Activated gamma-delta T cell (primary cell): Measurements from ENCODE around the gene BRIX1.

Experiments
- DNase-seq: peaks from one replicate; lab custom pipeline; 2025; lab: John Stamatoyannopoulos, UW
- total RNA-seq, 2 donors: gene quantifications; one replicate each; lab custom pipeline; 2026; lab: John Stamatoyannopoulos, UW

BRIX1 gene, protein sequence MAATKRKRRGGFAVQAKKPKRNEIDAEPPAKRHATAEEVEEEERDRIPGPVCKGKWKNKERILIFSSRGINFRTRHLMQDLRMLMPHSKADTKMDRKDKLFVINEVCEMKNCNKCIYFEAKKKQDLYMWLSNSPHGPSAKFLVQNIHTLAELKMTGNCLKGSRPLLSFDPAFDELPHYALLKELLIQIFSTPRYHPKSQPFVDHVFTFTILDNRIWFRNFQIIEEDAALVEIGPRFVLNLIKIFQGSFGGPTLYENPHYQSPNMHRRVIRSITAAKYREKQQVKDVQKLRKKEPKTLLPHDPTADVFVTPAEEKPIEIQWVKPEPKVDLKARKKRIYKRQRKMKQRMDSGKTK
- total RNA-seq: 48.8 to 60.2 reads per million in 2 donors

DNA sequence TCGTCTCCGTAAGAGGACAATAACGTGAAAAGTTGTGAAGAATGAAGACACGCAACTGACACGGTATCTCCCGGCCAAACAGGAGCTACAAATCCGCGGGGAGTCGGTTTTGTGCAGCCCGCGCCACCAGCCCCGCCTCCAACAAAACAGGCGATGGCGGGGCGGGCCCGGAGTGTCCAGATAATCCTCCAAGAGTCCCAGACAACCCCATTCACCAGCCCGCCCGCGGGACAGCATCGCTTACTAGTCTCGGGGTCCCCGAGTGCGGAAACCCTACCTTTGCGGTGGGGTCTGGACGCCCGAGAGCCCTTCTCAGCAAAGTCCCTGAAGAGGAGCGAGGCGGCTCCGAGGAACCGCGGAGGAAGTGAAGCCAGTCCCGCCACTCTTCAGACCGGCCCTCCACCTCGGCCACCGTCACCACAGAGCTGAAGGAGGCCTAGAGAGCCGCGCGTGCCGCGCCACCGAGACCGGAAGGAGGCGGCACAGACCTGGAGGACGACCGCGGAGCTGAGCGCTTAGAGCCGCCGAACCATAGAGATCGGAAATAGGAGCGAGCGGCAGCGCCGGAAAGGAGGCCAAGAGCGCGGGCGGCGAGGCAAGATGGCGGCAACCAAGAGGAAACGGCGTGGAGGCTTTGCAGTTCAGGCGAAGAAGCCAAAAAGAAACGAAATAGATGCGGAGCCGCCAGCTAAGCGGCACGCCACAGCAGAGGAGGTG, at the start of gene BRIX1, which contains the start of gene RAD1:
BRIX1 (plus strand) TSS at position 573 of the 717 bp plus-strand sequence; CDS start at position 601, 28 bp downstream.
RAD1 (minus strand) TSS at position 366 of the 717 bp plus-strand sequence. CDS start 612 bp downstream, outside the sequence.
- peak; percentile 89 for DNase-seq

DNA sequence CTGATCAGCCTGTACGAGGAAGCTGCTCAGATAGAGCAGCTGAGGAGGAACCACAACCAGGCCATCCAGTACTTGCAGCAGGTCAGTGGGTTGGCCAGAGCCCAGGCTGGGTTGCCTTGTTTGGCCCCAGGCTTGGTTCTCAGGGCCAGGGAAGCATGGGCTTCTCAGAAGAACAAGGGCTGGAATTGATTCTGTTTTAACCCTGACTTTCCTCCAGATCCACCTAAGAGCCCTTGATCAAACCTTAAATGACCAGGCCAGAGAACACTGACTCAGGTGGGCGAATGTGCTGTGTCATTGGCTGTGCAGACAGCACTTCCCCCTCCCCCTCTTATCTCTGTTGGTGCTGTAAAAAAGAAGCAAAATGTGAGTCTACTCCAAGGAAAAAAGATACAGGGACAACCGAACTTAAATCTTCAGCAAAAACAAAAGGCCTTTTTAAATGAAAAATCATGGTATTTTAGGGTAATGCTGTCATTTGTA, 48.5 kb upstream of the BRIX1 start:
- no peak for DNase-seq

DNA sequence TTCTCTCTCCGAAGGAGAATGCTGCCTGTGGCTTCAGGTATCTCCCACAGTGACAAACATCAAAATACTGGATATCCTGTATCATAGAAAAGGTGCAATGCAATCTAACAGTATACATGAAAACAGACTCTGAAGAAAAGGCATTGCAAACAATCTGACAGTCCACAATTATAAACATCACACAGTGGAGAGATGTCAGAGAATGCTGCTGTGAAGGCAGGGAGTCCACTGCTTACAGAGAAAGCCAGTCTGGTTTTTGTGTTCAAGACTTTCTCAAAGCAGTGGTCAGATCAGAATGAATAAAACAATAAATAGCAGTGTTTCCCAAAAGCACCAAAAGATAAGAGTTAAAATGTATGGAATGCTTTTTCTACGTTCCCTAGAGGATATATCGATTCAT, 47.9 kb upstream of the BRIX1 start:
- no peak for DNase-seq

DNA sequence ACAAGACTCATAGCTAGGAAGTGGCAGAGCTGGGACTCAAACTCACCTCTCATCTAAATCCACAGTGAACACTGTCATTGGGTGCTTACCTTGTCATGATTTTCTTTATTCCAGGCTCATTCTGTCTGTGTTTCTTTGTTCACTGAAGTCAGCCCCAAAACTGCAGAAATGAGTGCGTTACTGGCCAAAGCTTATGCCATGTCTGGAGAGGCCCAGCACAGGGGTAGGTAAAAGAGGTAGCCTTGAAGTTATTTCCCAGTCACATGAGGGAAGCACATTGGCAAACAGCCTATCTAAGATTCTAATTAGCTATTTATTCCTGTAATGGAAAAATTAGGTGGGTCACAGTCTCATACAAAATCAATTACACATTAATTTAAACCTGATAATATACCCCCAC, 46.7 kb upstream of the BRIX1 start:
- DNase-seq: no peak

DNA sequence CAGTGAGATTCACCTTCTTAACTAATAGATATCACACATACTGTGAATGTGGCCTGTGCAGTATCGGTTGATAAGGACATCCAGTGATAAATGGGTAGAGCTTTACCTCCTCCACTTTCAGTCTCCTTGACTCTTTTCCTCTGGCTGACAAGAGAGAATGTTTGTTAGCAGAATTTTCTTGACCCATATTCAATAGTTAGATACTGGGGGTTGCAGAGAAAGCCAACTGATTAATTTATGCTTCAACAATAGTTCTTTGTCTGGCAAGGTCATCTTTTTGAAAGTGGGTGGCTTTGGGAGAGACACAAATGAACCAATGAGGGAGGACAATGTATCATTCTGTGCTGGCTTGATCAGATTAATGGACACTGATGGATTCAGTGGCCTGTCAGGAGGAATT, 46.3 kb upstream of the BRIX1 start:
- DNase-seq: no peak

DNA sequence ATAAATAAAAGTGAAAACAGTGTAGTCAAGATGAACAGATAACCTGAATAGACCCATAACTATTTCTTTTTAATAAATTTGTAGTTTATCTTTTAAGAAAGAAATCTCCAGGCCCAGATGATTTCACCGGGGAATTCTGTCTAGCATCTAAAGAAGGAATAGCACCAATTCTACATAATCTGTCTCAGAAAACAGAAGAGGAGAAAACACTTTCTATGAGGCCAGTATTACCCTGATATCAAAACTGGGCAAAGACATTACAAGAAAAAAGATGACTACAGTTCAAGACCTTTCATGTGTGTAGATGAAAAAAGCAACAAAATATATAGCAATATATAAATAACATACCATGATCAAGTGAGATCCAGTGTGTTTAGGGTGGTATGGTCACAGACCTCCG, 45.1 kb upstream of the BRIX1 start:
- DNase-seq: no peak

DNA sequence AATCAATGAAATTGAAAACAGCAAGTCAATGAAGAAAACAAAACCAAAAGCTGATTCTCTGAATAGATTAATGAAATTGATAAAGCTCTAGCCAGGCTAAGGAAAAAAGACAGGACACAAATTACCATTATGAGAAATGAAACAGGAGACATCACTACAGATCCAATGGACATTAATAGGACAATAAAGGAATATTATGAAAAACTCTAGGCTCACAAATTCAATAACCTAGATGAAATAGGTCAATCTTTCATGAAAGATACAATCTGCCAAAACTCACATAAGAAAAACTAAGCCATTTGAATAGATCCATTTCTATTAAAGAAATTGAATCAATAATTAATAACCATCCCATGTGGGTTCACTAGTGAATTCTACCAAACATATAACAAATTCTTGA, 39.2 kb upstream of the BRIX1 start:
- DNase-seq: no peak

DNA sequence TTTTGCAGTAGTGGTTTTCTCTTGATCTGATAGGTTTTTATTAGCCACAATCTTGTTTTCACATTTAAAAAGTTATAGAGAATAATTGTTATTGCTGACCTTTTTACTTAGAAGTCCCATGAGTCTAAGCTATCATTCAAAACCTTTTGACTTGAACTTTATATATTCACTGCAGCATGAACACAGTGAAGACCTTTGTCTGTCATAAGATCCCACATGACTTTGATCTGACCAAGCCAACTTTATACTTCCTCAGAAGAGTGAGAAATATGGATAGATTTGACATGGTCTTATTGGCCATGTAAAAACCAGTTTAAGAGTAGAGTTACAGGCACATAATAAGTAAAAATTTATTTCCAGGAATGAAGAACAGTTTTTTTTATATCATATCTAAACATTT, 34.3 kb upstream of the BRIX1 start:
- no peak for DNase-seq

DNA sequence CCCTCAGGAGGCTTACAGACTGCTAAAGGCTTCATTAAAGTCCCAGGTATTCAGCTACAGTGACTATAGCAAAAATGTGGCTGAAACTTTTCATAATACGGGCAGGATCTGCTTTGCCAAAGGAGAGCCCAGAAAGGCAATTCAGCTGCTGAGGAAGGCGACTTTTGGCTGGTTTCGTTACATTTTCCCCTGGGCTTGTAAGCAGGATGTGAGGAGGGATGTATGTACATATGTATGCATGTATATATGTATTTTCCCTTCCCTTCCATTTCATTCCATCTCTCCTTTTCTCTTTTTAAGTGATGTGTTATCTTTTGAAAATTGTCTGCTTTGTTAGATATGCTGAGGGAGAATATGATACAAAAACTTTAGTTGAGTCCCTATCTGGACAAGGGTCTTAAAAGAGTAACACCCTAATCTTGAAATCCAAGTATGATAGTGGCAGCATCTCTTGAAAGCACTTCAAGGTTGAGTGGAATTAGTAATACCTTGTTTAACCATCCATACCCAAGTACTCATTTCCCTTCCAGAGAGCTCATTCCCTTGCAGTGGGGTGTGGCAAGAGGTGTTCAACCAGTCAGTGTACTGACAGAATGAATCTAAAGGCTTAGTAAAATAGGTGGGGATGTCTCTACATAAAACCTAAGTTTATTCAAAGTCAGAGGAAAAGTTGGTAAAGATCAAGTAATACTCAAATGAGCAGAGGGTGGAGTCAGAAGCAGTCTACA, 29.0 kb upstream of the BRIX1 start:
- no peak for DNase-seq

DNA sequence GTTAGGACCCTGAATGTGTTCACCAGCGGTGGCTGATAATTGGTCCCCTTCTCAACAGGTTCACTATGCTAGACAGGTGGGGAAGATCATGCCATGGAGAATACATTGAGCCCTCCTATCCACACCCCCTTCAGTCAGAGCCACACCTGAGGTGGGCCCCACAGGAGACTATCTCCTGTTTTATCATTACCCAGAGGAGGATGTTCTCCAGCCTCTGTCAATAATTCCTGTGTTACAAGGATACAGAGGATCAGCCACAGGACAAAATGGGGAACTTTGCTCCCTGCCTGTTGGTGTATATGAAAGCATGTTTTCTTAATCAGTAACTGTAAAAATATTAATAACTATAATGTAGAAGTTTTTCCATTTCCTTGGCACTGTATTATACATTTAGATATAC, 26.1 kb upstream of the BRIX1 start:
- no peak for DNase-seq

DNA sequence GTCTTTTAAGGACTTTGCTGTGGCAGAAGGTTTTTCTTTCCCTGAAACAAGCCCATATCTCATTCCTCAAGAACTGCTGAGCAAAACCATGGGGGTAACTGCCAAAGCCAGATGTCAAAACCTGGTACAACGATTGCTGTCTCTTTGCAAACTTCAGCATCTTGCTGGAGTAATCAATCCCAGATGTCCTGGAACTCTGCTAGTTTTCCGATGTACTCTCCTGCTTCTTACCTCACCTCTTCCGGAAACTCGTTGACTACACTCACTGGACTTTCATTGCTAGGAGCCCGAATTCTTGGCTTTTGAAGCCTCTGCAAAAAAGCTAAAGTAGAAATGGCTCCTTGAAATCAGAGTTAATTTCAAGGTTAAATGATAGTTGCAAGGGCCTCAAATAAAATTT, 23.5 kb upstream of the BRIX1 start:
- no peak for DNase-seq

DNA sequence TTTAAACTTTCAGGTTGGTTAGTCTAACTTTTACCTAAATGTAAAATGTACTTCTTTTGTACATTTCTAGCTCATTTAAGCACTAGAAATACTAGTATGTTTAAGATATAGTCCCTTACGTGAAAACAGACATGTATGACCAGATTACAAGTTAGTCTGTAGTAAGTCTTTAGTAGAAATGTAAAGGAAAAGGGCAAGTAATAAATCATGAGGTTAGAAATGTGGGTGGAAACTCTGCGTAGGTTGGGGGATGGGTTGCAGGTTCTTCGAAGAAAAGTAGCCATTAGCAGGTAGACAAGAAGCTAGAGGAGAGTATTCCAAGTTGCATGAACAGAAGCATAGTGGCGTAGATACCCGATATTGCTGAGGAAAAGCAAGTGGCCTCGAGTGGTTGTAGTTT, 23.1 kb upstream of the BRIX1 start:
- DNase-seq: no peak

DNA sequence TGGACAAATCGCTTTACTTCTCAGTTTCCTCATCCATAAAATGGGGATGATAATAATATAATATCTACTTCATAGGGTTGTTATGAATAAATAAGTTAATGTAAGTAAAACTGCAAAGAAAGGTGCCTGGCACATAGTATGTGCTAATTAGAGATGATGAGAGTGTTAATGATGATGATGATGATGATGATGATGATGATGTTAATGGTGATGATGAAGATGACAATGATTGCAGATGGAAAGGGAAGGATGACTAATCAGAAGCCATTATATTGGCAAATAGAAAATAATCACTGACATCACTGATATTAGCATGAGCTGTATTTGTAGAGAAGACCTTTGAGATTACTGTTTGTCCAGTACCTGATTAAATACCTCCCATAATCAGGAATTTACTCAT, 20.8 kb upstream of the BRIX1 start:
- DNase-seq: no peak

DNA sequence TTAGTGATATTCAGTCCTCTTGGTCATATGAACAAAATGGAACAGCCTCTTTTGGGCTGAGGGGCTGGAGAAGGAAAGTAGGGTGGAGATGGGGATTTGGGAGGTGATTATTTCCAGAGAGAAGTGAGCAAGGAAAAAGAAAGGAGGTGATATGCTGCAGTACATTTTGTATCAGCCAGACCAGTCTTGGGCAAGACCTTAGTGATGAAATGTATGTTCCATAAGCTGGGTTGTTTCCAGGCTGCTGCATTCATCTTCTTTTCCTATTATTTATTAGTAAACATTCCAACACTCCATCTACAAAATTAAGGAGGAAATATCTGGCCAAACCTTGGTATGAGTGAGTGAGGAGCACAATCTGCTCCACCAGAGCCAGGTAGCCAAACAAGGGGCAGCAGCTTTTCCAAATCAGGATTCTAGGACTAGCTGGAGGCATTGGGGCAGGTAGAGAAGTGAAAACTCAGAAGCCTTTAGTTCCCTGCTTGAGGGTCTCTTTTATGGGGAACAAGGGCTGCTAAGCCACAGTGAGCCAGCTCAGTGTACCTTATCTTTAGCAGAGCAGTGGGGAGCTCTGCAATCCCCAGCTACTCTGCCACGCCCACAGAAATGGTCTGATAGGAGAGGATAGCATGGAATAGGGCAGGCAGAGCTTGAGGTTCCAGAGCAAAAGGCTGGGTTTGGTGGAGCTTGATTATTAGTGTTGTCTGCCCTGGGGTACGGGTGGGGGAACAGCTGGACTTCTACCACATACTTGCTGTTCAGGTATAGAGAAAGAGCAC, 19.7 kb upstream of the BRIX1 start:
- no peak for DNase-seq

DNA sequence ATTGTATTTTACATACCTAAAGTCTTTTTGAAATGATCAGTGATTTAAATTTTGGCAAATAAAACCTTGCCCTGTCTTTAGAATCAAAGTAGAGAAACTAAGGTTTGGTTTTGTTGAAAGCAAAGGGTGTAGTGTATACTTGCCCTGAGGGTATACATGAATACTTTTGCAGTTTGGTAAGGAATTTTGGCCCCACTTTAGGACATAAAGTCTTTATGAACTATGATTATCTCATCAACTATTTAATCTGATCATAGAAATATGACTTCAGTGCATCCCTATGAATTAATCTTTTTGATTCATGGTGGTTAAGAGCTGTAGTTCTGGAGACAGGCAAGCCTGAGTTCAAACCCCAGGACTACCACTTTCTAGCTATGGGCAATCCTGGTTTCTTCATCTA, 17.9 kb upstream of the BRIX1 start:
- no peak for DNase-seq

DNA sequence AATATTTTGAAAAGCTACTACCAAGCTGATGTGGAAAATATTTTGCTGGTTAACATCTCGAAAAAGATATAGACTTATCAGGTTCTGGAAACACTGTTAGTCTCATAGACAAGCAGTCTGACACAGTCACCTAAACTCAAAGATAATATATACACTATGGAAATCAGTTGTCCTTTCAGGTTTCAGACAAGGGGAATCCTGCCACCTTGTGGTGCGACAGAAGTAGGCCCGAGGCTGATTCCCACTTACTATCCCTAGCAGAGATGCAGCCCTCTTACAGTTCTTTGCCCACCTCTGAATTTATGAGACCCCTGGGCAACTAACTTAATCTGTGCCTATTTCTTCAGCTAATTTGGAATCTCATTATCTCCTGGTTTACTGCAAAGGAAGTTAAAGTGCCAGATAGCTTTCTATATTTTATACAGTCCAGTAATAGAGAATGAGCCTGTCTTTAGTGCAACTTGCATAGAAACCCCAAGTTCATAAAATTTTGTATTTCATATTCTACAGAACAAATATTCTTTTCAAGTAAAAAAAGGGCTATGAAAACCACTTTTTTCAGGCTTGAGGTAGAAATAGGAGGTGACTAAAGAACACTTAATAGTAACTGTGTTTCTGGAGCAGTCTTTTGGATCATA, 17.1 kb upstream of the BRIX1 start:
- DNase-seq: no peak

DNA sequence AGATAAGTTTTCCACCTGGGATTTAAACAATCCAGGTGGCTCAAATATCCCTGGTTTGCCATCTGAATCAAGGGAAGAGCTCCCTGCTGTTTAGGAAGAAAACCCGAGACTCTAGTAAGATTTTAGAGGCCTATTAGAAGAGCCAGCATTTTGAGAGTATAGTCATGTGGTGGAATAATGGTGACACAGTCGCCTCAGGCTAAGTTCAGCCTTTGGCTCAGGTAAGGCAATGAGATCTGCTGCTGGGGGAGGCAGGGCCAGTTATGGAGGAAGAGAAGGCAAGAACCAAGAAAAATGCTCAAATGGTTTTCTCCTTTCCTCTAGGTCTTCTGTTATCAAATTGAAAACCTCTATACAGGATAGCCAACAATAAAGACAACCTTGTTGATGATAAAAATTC, 16.4 kb upstream of the BRIX1 start:
- DNase-seq: no peak

DNA sequence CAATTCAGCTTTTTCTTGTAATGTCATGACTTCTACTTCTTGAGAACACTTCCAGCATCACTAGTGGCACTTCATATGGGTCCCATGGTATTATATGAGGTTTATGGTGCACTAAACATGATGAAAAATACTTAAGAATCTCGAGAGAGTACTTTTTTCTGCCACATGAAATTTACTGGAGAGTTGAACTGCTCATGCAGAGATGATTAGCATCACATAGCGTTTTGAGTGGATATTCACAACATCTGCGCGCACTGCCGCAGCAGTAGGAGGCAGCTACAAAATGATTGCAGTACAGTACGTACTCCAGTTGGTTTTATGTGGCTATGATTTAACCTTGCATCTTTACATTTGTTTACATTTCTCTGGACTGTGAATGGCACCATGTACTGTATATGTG, 14.9 kb upstream of the BRIX1 start:
- no peak for DNase-seq

DNA sequence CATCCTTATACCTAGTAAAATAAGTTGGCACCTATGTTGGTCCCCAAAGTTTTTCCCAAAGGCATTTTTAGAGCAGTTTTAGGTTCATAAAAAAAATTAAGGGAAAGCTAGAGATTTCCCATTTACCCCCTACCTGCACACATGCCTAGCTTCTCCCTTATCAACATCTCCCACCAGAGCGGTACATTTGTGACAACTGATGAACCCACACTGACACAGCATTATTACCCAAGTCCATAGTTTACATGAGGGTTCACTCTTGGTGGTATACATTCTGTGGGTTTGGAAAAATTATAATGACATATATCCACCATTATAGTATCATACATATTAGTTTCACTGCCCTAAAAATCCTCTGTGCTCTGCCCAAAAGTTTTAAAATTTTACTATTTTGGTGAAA, 12.3 kb upstream of the BRIX1 start:
- no peak for DNase-seq

DNA sequence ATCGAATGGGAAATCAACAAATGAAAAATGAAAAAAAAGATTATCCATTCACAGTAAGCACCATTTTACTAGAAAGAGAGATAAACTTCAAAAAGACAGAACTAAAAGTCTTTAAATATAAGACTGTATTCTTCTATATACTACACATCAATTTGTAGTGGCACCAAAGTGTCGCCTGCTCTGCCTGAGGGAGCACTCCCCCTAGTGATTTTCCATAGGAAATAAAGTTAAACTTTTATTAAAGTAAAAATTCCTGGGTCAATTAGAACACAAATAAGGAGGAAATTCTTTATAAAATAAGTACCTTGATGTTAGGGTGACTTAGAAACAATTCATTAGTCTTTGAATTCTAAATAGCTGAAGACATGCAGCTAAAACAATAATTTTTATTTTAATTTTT, 9.9 kb upstream of the BRIX1 start:
- no peak for DNase-seq

DNA sequence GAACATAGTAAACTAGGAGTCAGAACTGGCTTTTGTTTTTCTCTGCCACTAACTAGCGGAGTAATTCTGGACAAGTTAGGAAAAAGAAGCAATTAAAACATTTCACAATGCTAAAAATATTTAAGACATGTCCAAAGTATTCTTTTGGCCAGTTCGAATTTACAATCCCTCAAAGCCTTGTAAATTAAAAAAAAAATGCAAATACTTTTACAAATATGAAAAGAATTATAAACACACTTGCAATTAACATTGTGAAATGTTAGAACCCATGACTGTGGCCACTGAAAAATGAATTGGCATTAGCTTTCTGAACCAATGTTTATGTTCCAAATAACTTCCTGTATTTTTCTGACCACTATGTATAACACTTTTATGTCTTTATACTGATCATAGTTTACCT, 2.4 kb upstream of the BRIX1 start:
- DNase-seq: no peak
